Stimulated activated CD4-positive, alpha-beta T cell treated with anti-CD3 and anti-CD28 coated beads, Interleukin-1b, Interleukin-23, amount 100 ng/mL, for 1 hour (primary cell): Measurements from ENCODE around the gene KIF27.
"Not testable (repeated sequence)": the region's sequence is repeated elsewhere in the genome, so short reads cannot be mapped to it uniquely, and the experiment has no call there.

Source experiments
- DNase-seq, 2 donors: peaks; one replicate each; pipeline ENCODE4 v3.0.0-alpha.2; 2020; ENCODE audit warnings: low read depth in 2 of 2

KIF27 gene

DNA sequence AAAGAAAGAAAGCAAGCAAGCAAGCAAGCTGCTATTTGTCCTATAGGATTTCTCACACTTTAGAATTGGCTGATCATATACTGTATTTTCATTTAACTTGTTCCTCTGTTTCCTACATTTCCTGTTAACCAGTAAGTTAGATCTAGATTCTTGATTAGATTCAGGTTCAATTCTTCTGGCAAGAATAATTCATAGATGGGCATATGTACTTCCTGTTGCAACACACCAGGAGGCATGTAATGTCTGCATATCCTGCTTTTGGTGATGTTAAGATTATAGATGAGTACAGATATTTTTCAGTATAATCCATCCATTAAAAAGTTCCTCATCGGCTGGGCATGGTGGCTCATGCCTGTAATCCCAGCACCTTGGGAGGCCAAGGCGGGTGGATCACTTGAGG lies 10.8 kb upstream of the KIF27 start:
- DNase-seq = no peak

DNA sequence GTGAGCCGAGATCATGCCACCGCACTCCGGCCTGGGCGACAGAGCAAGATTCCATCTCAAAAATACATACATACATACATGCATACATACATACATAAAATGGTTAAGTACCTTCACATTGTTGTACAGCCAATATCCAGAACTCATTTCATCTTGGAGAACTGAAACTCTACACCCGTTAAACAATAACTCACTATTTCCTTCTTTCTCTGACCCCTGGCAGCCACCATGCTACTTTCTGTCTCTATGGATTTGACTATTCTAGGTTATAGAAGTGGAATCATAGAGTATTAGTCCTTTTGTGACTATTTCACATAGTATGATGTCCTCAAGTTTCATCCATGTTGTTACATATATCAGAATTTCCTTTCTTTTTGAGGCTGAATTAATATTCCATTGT lies 9.6 kb upstream of the KIF27 start:
- no peak for DNase-seq

DNA sequence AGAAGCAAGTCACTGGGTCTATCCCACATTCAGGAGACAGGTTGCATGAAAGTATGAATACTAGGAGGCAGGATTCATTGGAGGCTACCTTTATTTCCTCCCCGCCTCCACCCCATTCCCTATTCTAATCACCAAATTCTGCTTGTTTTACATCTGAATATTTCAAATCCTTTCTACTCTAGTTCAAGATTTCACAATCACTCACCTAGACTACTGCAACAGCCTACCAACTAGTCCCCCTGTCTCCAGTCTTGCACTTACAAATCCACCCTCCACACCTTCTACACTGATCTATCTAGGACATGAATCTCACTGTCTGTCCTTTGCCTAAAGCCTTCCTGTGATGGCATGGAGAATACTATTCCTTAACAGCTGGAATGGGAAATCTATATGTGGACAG lies 6.4 kb upstream of the KIF27 start:
- no peak for DNase-seq

DNA sequence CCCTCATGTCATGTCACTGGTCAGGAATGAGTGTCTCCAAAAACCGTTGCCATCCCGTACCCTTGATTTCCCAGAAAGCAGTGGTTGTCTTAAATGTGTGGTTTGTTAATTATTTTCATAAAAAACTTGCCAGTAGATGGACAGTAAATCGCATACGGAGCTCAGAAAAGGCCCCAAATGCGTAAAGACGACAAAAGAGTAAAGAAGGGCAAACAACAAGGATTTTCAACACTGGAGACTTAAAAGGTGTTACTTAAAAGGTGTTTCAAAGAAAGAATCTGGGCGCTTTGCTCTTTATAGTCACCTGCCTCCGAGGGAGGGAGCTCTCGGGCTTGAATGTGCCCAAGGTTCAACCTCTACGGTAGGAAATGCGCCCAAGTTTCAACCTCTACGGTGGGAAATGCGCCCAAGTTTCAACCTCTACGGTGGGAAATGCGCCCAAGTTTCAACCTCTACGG lies 734 bp downstream of the KIF27 start:
- DNase-seq = peak; percentile 7 to 8

DNA sequence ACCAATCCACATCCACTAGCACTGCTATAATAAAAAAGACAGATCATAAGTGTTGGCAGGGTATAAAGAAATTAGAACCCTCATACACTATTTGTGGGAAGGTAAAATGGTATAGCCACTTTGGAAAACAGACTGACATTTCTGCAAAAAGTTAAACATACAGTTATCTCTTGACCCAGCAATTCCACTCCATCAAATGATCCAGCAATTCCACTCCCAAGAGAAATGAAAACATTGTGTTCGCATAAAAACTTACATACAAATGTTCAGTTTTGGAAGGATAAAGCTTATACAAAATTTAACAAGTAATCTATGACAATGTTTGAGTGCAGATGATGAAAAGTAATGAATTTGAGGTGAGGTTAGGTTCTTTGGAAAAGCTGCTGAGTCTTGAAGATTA lies 2.1 kb downstream of the KIF27 start:
- DNase-seq = no peak

DNA sequence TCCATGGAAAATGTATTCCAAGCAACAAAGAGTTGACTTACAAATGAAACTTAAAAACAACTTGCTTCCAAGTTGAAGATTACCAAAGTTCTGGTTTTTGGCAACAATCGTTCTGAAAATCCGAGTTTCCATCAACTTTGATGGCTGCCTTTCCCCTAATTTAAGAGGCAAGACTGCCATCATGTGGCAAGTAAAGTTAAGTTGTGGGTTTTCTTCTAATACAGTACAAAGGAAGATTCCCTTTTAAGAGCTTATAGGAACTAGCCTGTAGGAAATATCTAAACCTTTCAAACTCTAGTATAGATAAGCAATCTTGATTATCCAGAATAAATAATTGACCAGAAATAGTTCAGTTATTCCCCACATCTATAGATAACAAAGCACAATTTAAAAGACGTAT lies 9.0 kb downstream of the KIF27 start:
- DNase-seq = not testable (repeated sequence)

DNA sequence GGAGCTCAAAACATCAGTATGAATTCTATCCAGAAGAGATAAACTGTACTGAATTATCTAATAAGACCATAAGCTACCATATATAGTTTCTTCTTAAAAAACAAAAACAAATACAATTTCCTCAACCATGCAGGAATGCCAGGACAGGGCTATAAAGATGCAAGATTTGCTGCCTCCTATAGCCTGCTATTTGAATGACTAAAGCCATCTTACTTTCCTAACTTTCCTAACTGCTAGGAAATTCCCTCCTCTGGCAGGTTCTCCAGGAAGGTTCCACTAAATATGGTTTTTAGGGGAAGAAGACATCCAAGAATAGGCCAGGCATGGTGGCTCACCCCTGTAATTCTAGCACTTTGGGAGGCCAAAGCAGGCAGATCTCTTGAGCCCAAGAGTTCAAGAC lies 15.1 kb downstream of the KIF27 start:
- no peak for DNase-seq

DNA sequence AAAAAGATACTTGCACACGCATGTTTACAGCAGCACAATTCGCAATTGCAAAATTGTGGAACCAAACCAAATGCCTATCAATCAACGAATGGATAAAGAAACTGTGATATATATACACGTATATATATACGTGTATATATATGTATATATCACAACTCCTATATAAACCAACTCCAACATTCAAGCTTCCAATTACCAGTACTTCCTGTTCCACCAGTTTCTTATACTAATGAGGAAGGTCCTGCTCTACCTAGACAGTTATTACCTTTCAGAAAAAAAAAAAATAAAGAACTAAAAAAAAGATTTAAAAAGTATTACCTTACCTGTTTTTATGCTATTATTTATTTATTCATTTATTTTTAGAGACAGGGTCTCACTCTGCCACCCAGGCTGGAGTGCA lies 20.6 kb downstream of the KIF27 start:
- not testable (repeated sequence) for DNase-seq

DNA sequence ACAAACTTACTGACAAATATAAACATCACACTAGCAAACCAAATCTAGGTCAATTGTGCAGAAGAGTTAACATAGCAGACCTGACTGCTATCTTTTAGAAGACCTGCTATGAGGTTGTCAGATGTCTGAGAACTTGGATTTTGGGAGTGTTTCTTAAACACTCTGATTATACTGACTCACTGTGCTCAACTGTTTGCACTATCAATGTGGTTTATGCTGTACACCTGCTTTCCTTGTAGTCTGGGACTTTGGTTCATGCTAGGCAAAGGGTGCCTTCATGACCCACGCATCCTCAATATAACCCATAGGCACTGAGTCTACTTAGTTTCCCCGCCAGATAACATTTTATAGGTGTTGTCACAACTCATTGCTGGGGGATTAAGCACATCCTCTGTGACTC lies 26.9 kb downstream of the KIF27 start:
- DNase-seq = not testable (repeated sequence)

DNA sequence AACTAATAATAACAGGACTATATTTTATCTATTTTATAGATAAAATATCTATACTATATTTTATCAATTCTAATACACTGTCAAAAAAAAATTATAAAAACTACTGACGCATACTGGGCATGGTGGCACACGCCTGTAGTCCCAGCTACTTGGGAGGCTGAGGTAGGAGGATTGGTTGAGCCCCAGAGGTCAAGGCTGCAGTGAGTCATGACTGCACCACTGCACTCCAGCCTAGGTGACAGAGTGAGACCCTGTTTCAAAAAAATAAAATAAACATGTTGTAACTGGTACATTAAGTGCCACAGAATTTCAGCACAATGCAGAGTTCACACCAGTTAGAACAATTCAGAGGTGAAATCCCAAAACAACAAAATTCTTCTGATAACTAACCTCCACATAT lies 34.7 kb downstream of the KIF27 start:
- DNase-seq = not testable (repeated sequence)

DNA sequence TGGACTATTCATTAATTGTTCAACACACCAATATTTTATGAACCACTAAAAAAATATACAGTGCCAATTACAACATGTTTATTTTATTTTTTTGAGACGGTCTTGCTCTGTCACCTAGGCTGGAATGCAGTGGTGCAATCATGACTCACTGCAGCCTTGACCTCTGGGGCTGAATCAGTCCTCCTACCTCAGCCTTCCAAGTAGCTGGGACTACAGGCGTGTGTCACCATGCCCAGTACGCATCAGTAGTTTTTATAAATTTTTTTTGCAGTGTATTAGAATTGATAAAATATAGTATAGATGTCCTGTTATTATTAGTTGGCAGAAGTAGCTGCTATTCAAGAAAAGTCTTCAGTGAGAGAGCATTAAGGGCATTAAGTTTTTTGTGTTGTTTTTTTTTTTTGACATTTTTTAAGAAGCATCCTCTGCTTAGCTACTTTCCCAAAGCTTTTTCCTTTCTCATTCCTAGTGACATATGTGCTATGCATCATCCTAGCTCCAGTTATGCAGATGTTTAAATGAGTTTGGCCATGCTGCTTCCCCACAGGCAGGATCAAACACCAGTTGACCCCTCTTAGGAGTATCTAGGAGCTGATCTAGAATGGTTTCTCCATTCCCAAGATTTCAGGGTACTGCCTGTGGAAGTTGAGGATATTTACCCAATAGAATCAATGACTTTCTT lies 35.5 kb downstream of the KIF27 start:
- not testable (repeated sequence) for DNase-seq

DNA sequence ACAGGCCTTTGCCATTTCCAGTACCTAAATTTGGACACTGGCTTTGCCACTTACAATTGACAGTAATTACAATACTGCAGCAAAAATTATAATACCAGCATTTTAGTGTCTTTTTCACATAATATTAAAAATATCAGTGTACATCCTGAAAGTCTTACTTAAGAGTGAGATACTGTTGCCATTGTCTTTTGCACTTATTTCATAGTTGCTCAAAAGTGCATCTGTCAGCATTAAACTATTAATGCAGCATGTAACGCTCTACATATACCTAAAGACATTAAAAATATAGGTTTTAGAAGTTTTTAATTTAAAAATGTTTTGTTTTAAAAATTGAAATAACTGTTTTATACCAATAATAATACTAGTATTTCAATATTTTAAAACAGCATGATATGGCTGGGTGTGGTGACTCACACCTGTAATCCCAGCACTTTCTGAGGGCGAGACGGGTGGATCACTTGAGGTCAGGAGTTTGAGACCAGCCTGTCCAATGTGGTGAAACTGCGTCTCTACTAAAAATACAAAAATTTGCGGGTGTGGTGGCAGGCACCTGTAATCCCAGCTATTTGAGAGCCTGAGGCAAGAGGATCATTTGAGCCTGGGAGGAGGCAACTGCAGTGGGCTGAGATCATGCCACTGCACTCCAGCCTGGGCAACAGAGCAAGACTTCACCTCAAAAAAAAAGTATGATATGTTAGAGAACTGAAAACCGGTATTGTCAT lies 39.4 kb downstream of the KIF27 start:
- not testable (repeated sequence) for DNase-seq

DNA sequence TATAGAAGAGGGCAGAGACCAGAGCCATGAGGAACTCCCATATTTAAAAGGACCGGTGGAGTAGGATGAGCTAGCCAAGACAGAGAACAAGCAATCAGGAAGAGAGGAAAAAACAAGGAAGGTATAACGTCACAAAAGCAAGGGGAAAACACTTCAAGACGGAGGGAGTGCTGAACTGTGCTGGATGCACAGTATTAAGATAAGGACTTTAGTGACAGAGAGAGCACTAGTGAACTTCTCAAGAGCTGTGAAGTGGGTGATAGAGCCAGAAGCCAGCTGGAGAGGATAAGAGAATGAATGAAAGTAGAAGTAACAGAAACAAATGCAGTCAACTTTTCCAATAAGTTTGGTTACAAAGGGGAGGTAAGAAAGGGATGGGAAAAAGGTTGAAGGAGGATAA lies 45.7 kb downstream of the KIF27 start:
- DNase-seq = not testable (repeated sequence)

DNA sequence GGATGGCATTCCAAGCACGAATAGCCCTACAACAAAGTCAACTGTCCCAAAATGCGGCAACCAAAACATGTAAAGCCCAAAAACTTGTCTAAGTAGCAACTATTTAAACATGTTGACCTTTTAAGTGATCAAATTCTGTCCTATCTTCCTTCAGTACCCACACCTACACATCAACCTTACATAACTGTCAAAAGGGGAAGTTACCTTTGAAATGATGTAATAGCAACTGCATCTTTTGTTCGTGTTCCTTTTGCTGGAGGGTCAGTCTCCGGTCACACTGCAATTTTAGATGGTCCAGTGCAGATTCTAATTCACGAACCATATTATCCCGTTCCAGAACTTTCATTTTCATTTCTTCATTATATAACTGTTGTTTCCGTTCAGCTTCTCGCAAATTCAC lies 71.3 kb downstream of the KIF27 start:
- not testable (repeated sequence) for DNase-seq

DNA sequence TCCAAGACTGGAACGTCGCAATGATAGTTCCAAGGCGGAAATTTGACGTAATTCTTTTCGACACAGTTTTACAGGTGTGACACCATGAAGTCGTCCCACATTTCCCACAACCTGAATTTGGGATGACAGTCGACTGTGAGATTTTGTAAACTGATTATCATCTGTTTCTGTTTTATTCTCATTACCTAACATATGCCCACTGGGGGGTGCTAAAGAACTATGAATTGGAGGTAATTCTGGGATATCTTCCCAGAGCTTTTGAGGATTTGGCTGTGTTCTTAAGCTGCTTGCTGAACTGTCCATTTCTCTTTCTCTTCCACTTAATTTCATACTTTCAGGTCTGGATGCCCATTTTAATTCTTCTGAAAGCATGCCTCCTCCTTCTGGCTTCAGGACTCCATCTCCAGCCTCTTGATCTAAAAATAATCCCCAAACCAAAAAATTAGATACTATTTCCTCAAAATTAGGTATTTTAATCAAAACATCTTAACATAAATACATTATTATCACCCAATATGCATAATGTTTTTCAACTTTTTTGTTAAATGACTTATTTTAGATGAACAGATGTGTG lies 84.1 kb downstream of the KIF27 start:
- DNase-seq = not testable (repeated sequence)

DNA sequence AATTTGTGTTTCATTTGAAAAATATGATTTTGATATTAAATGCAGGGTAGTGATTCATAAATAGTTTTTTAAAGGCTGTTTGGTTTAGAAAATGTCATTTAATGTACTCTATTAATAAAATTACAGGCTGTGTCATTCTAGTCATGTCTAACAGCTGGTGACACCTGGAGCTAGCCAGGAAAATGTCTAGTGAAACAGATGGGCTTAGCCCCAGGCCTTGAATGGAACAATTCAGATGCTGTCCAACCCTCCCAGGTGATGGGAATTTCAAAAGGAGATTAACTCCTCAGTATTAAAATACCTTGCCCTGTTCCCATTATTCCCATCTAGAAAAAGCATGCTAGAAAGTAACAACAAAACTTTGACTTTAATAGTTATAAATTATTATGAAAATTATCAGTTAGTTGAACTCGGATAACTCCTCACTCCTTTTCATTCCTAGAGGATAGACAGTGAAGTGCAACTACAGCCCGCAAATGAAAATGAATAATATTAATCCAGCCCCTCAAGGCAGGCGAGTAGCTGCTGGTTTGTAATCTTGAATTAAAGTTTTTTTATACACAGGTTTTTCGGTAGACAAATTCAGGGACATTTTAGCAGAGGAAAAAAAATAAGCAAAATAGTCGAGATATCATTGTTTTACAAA lies 90.7 kb downstream of the KIF27 start:
- DNase-seq = not testable (repeated sequence)

DNA sequence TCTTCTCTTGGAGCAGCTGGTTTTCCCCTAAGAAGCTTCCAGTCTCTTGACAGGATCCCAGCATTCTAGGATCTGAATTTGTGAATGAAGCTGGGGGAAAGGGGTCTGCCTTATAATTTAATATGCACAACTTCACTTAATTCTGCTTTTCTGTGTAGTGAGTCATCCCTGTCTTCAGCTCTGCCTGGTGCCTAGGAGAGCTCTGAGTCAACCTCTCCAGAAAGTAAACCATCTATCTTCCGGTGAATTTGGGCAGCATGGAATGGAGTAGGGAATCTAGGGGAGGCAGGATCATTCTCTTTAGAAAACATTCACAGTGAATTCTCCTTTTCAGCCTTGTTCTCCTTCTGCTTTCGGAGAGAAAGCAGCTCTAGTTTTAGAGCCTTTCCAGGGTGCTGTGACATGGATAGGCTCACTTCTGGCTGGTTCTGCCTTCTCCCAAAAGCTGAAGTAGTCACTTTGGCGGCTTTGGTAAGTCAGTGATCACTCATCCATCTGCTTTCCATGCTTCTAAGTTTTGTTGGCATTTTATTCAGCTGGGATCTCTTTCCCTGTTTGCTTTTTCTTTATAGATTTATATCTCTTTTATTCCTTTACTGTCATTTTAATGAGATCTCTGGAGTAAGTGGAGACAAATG lies 96.1 kb downstream of the KIF27 start:
- DNase-seq = not testable (repeated sequence)

DNA sequence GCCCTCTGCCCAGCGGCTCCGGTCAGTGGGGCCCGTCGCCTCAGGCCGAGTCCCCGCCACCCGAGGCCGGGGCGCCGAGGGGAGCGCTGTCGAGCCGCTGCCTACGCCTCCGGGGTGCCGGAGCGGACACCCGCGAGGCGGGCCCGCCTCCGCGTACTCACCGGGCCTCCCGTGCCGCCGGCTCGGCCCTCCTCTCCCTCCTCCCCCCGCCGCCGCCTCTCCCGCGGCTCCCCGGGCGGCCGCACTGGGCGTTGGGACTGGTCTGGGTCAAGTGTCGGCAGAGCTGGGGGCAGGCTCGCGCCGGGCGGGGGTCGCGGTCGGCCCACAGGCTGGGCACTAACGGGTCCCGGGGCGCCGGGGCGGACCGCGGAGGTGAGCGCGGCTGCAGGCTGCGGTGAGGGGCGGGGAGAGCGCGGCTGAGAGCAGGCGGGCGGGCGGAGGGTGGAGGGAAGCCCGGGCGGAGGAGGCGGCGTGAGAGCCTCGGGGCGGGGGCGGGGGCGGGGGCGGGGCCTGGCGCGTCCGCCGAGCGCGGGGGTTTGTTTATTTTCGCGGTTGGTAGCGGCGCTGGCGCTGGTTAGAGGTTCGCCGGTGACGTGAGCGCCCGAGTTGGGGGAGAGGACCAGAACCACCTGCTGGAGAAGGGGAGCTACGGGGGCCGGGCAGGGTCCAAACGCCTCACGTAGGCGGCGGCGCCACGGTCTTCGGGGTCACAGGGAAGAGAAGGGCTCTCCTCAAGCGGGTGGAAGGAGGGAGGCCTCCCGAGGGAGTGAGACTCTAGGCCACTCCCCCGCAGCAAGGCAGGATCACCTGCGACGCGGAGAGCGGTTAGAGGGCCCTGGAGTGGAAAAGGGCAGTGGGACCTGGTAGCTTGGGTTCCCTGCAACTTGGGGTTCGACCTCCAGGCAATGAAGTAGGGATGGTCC lies 103.6 kb downstream of the KIF27 start, which contains the start of gene GKAP1:
Gene GKAP1, minus strand, starts transcription at position 414 of the 923 bp plus-strand sequence. CDS start 11,252 bp downstream, outside the sequence.
- DNase-seq = peak; percentile 29 to 62

DNA sequence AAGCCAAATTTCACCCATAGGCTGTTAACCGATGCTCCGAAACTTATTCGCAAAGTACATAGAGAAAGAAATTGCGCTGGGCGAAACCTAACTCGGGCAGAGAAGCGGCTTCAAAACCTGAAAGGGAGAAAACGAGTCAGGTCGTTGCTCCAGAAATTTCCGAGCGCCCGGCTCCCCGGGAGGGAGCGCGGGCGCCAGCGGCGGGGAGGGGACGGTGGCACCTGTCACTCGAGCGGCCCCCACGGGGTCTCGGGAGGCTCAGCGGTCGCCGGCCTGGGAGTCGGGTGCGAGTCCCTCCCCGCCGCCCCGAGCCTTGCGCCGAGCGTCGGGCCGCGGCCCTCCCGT lies 104.2 kb downstream of the KIF27 start:
- DNase-seq = peak in 1 of 2 donors; percentile 1

DNA sequence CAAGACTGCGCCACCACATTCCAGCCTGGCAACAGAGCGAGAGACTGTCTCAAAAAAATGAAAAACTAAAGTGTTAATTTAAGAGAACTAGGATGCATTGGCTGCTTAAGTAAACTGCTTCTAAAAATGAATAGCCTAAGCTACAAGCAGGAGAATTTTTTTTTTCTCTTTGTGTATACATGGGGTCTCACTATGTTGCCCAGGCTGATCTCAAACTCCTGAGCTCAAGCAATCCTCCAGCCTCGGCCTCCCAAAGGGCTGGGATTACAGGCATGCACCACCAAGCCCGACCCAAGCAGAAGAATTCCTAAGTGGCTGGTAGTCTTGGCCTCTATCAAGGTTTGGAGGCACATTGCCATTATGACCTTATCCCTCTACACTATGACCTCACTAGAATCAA lies 106.1 kb downstream of the KIF27 start:
- DNase-seq = not testable (repeated sequence)

DNA sequence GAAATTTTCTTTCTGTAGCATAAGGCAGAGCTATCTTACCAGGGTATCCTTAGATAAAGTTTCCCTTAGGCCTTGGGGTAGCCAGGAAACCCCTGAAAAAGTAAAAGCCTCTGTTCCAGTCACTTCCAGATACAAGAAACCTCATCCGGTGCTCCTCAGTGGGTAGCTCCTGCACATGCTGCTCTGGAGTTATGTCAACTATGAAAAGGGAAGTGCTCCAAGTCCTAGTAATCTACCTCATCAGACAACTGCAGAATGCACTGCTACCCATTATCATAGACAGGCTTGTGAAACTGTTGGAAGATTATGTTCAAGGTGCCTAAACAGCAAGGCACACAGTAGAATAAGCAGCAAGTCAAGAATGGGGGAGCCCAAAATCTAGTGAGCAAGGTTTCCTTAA lies 112.0 kb downstream of the KIF27 start:
- DNase-seq = not testable (repeated sequence)
